K562 (cell line): ENCODE measurements around the gene SLC5A6. TPM values are rescaled to one million over a fixed set of nuclear protein-coding genes. Genes with fewer than 3 reads are reported as not detected.

ENCODE experiments used
- ARHGAP35 ChIP-seq: fragments of 450-650 bp; IDR thresholded peaks from 2 replicates; pipeline ENCODE4 v1.6.1; 2018; ENCODE audit not compliant: partially characterized antibody
- HOXB6 ChIP-seq: fragments of 250-450 bp; sonication (Bioruptor Pico); IDR thresholded peaks from 2 replicates; pipeline ENCODE4 v1.5.1; 2022; ENCODE audit warnings: mild to moderate bottlenecking, borderline replicate concordance
- KLF6 ChIP-seq: fragments of 250-450 bp; sonication (Bioruptor Pico); IDR thresholded peaks from 2 replicates; pipeline ENCODE4 v1.4.0; 2020; ENCODE audit warnings: mild to moderate bottlenecking, moderate library complexity, borderline replicate concordance
- L3MBTL2 ChIP-seq: fragments of 450-650 bp; IDR thresholded peaks from 2 replicates; pipeline ENCODE4 v1.6.1; 2016; ENCODE audit warnings: mild to moderate bottlenecking, moderate library complexity
- RAD21 ChIP-seq, 2 experiments: fragments of 250-450 bp in 1 of 2; fragments of 450-650 bp in 1 of 2; sonication (Bioruptor Pico) in 1 of 2; formaldehyde crosslinking in 1 of 2; IDR thresholded peaks in 1 of 2; conservative IDR thresholded peaks in 1 of 2; 2 replicates each; pipeline versions ENCODE4 v1.4.0 to v1.8.0; 2020 to 2022; ENCODE audit warnings: mild to moderate bottlenecking in 2 of 2, moderate library complexity in 1 of 2
- RNF2 ChIP-seq: sonication (generic); IDR thresholded peaks from 2 replicates; pipeline ENCODE4 v1.6.1; 2016
- SIX5 ChIP-seq, 2 experiments: IDR thresholded peaks; 2 replicates each; pipeline ENCODE4 v1.6.1; 2011; ENCODE audit warnings: low read length in 2 of 2, borderline replicate concordance in 1 of 2, low read depth in 1 of 2, mild to moderate bottlenecking in 1 of 2, moderate library complexity in 1 of 2; ENCODE audit not compliant: insufficient read depth in 1 of 2
- SNIP1 ChIP-seq: fragments of 450-650 bp; IDR thresholded peaks from 2 replicates; pipeline ENCODE4 v1.7.1; 2017; ENCODE audit warnings: low read depth, mild to moderate bottlenecking
- ZNF23 ChIP-seq: fragments of 250-450 bp; sonication (Bioruptor Pico); IDR thresholded peaks from 2 replicates; pipeline ENCODE4 v1.4.0; 2020; ENCODE audit warnings: mild to moderate bottlenecking
- polyA plus RNA-seq, 8 experiments: library from polyadenylated mRNA; depleted of rRNA in 4 of 8; stranded (reverse) in 5 of 8; unstranded in 3 of 8; fragments of >200 nt; fragmentation: Nextera tagmentation in 2 of 8; fragmentation: Illumina TruSeq in 1 of 8; extraction: Ambion mirVana in 2 of 8; extraction: Trizol in 1 of 8; gene quantifications; 2 replicates each; pipeline versions ENCODE4 v1.2.1 to v1.2.3, GENCODE V29; 2011 to 2014; ENCODE audit warnings: inconsistent platforms in 1 of 8, missing spikeins in 1 of 8
- total RNA-seq, 7 experiments: library from RNA; depleted of rRNA in 6 of 7; stranded (reverse); fragments of >200 nt in 6 of 7; fragmentation: Illumina TruSeq in 2 of 7; extraction: Trizol in 2 of 7; gene quantifications; 2 replicates each; pipeline versions ENCODE4 v1.2.1 to v1.2.3, GENCODE V29; 2011 to 2021; ENCODE audit warnings: low replicate concordance in 1 of 7
- TF ChIP-seq, protein P1 (sequence below), 2 experiments: fragments of 450-650 bp; formaldehyde crosslinking in 1 of 2; IDR thresholded peaks; 2 replicates each; pipeline versions ENCODE4 v1.4.0 to v1.6.1; 2014 to 2020; ENCODE audit warnings: mild to moderate bottlenecking in 2 of 2, borderline replicate concordance in 1 of 2, low read depth in 1 of 2
- TF ChIP-seq, protein P2 (sequence below), 3 experiments: IDR thresholded peaks in 2 of 3; conservative IDR thresholded peaks in 1 of 3; 2 replicates each; pipeline ENCODE4 v1.5.1; 2011 to 2012; ENCODE audit warnings: low read length in 3 of 3, mild to moderate bottlenecking in 3 of 3, control low read depth in 2 of 3, improper control_type of control experiment in 1 of 3, inconsistent platforms in 1 of 3, low read depth in 1 of 3, mixed read lengths in 1 of 3, moderate library complexity in 1 of 3; ENCODE audit not compliant: insufficient read depth in 2 of 3

Gene SLC5A6
- total and polyA plus RNA-seq, 9 of the 15 experiments (the other 6 are each of a cell fraction or from before 2014, with no cell fraction given): 32.6 to 137 (median 107) TPM

DNA sequence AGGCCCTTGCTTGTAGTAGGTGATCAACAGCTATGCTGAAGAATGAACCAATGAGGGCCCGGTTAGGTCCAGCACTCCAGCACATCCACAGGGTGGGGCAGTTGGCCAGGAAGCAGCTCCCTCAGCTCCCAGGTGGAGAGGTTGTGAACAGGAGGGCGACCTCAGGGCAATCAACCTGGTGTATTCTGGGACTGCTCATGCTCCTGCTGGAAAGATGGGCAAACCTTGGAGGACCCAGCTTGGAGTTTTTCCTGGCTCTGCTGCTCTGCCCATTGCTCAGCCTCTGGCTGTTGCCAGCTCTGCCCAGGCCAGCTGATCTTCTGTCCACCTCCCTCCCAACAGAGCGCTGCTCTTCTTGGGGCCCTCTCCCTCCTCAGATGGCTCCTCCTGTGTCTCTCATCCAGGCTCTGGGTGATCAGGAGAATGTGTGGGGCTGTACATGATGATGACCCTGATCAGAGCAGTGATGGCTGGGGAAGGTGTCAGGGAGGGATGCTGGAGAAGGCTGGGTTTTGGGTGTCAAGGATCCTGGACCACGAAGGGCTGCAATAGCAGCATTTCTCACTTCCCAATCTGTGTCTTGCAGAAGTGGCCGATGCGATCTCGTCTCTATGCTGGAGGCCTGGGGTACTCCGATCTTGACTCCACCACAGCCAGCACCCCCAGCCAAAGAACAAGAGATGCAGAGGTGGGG, 59.8 kb downstream of the SLC5A6 start (continued):
- TF ChIP-seq, protein P1, sequence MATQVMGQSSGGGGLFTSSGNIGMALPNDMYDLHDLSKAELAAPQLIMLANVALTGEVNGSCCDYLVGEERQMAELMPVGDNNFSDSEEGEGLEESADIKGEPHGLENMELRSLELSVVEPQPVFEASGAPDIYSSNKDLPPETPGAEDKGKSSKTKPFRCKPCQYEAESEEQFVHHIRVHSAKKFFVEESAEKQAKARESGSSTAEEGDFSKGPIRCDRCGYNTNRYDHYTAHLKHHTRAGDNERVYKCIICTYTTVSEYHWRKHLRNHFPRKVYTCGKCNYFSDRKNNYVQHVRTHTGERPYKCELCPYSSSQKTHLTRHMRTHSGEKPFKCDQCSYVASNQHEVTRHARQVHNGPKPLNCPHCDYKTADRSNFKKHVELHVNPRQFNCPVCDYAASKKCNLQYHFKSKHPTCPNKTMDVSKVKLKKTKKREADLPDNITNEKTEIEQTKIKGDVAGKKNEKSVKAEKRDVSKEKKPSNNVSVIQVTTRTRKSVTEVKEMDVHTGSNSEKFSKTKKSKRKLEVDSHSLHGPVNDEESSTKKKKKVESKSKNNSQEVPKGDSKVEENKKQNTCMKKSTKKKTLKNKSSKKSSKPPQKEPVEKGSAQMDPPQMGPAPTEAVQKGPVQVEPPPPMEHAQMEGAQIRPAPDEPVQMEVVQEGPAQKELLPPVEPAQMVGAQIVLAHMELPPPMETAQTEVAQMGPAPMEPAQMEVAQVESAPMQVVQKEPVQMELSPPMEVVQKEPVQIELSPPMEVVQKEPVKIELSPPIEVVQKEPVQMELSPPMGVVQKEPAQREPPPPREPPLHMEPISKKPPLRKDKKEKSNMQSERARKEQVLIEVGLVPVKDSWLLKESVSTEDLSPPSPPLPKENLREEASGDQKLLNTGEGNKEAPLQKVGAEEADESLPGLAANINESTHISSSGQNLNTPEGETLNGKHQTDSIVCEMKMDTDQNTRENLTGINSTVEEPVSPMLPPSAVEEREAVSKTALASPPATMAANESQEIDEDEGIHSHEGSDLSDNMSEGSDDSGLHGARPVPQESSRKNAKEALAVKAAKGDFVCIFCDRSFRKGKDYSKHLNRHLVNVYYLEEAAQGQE (IDR thresholded peaks at IDR 0.05; ENCODE audit: borderline replicate concordance): peak; percentile 28; the same call in 1 of the 2 replicates
- TF ChIP-seq, protein P1 (CRISPR knock-in tag; IDR thresholded peaks at IDR 0.05; ENCODE audit: low read depth): no peak
- TF ChIP-seq HOXB6 (CRISPR knock-in tag) (no peak), RAD21 (CRISPR knock-in tag; conservative IDR thresholded peaks at IDR 0.05 in 1 of 2, IDR thresholded peaks at IDR 0.05 in 1 of 2) (peak in 1 of 2 experiments; percentile 37; a peak in 2 of 4 replicates), KLF6 (CRISPR knock-in tag) (no peak), SIX5 (IDR thresholded peaks at IDR 0.05; ENCODE audit: borderline replicate concordance in 1 of 2, insufficient read depth in 1 of 2, low read depth in 1 of 2, low read length in 2 of 2) (no peak), ZNF23 (CRISPR knock-in tag) (no peak), RNF2 (no peak), ARHGAP35 (no peak), SNIP1 (no peak), L3MBTL2 (no peak)
- TF ChIP-seq, protein P2, sequence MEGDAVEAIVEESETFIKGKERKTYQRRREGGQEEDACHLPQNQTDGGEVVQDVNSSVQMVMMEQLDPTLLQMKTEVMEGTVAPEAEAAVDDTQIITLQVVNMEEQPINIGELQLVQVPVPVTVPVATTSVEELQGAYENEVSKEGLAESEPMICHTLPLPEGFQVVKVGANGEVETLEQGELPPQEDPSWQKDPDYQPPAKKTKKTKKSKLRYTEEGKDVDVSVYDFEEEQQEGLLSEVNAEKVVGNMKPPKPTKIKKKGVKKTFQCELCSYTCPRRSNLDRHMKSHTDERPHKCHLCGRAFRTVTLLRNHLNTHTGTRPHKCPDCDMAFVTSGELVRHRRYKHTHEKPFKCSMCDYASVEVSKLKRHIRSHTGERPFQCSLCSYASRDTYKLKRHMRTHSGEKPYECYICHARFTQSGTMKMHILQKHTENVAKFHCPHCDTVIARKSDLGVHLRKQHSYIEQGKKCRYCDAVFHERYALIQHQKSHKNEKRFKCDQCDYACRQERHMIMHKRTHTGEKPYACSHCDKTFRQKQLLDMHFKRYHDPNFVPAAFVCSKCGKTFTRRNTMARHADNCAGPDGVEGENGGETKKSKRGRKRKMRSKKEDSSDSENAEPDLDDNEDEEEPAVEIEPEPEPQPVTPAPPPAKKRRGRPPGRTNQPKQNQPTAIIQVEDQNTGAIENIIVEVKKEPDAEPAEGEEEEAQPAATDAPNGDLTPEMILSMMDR (IDR thresholded peaks at IDR 0.05 in 2 of 3, conservative IDR thresholded peaks at IDR 0.05 in 1 of 3; ENCODE audit: insufficient read depth in 2 of 3, low read depth in 1 of 3, low read length in 3 of 3): peak in 2 of 3 experiments; percentile 11 to 36; a peak in 2 of 6 replicates
